Measurements from ENCODE around the gene IL1RL2. TPM values are rescaled to one million over a fixed set of nuclear protein-coding genes. Genes with fewer than 3 reads are reported as not detected.
A peak's percentile ranks its signal among the peaks of the same experiment; 100 is the strongest.

IL1RL2 gene
- total and polyA plus RNA-seq, 2 donors from 2014 or later, result 1.4 to 1.8 TPM

DNA sequence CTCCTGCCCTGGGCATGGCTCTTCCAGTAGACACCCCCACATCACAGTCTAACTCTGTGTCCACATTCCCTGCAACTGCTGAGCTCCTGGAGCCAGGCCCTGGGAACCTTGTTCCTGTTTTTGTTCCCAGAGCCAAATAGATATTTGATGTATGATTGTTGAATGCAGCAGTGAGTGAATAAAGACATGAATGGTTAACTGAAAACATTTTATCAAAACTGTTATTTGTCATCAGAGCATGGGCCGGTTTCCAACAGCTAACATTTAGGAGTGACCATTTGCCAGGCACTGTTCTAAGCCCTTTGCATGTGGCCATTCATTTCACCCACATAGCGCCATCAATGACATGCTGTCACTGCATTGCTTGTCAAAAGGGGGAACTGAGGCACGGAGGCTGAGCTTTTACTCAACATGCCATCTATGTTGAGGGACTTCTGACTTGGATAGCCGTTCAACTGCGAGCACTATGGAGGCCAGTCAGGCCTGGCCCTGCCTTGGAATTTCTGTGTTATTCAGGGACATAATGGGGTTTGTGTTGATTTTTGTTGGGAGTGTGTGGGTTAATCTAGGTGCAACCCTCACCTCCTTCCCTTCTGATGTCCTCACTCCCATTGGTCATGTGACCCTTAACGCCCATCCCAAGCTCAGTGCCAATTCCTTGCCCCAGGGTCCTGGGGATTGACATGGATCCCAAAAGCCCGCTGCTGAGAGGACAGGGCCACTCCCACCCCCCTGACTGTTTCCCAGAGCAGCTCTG is 31.7 kb upstream of the IL1RL2 start:
- no peaks in the 10 kb centered on the region for H3K9me3 ChIP-seq (ENCODE audit: control insufficient read depth in 2 of 3, insufficient read depth in 1 of 3, low read length in 3 of 3)
- peaks cover 0 to 14% (median 5%) of the 10 kb centered on the region in 3 donors for H3K36me3 ChIP-seq (ENCODE audit: control insufficient read depth in 2 of 3, insufficient read depth in 3 of 3, low read length in 3 of 3)
- H3K27ac ChIP-seq (ENCODE audit: low read depth in 2 of 2, low read length in 2 of 2), result peak overlapping the region; percentile 47 to 92
- H3K27me3 ChIP-seq (ENCODE audit: control insufficient read depth, insufficient read depth, low read length), result no peaks in the 10 kb centered on the region
- no peak overlapping the region for H3K4me3 ChIP-seq (ENCODE audit: low read length in 3 of 3)
- DNase-seq (peak in 1 of 5 donors; percentile 69), FAIRE-seq (no peak)
- TF ChIP-seq, protein P1, sequence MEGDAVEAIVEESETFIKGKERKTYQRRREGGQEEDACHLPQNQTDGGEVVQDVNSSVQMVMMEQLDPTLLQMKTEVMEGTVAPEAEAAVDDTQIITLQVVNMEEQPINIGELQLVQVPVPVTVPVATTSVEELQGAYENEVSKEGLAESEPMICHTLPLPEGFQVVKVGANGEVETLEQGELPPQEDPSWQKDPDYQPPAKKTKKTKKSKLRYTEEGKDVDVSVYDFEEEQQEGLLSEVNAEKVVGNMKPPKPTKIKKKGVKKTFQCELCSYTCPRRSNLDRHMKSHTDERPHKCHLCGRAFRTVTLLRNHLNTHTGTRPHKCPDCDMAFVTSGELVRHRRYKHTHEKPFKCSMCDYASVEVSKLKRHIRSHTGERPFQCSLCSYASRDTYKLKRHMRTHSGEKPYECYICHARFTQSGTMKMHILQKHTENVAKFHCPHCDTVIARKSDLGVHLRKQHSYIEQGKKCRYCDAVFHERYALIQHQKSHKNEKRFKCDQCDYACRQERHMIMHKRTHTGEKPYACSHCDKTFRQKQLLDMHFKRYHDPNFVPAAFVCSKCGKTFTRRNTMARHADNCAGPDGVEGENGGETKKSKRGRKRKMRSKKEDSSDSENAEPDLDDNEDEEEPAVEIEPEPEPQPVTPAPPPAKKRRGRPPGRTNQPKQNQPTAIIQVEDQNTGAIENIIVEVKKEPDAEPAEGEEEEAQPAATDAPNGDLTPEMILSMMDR (IDR thresholded peaks at IDR 0.05; ENCODE audit: borderline replicate concordance, extremely low read depth, insufficient read depth), result no peak
- peak overlapping the region in 1 of 3 donors; percentile 14 for H3K9ac ChIP-seq (ENCODE audit: low read length in 3 of 3)
- intact Hi-C loops (cut with DNase I), result loop anchor here (10.0 kb wide), 1 partner anchor 130 kb away; no protein-coding TSS in a partner anchor
- H3K4me1 ChIP-seq (ENCODE audit: control insufficient read depth in 2 of 3, insufficient read depth in 2 of 3, low read depth in 1 of 3, low read length in 3 of 3), result peaks cover 0 to 20% (median 19%) of the 10 kb centered on the region in 3 donors

GRCh38 chr2:102155703-102156515 is 30.9 kb upstream of the IL1RL2 start:
- TF ChIP-seq, protein P1 (IDR thresholded peaks at IDR 0.05; ENCODE audit: borderline replicate concordance, extremely low read depth, insufficient read depth), result no peak
- peaks cover 0 to 18% (median 15%) of the 10 kb centered on the region in 3 donors for H3K4me1 ChIP-seq (ENCODE audit: control insufficient read depth in 2 of 3, insufficient read depth in 2 of 3, low read depth in 1 of 3, low read length in 3 of 3)
- peak in 3 of 5 donors; percentile 14 to 79 (median 23) for DNase-seq
- no peaks in the 10 kb centered on the region for H3K27me3 ChIP-seq (ENCODE audit: control insufficient read depth, insufficient read depth, low read length)
- H3K9me3 ChIP-seq (ENCODE audit: control insufficient read depth in 2 of 3, insufficient read depth in 1 of 3, low read length in 3 of 3), result no peaks in the 10 kb centered on the region
- no peak for FAIRE-seq
- peak overlapping the region in 1 of 3 donors; percentile 14 for H3K9ac ChIP-seq (ENCODE audit: low read length in 3 of 3)
- peak overlapping the region; percentile 47 to 92 for H3K27ac ChIP-seq (ENCODE audit: low read depth in 2 of 2, low read length in 2 of 2)
- H3K4me3 ChIP-seq (ENCODE audit: low read length in 3 of 3), result no peak overlapping the region
- intact Hi-C loops (cut with DNase I), result loop anchor here (10.0 kb wide), 1 partner anchor 131 kb away; no protein-coding TSS in a partner anchor
- H3K36me3 ChIP-seq (ENCODE audit: control insufficient read depth in 2 of 3, insufficient read depth in 3 of 3, low read length in 3 of 3), result peaks cover 0 to 14% (median 5%) of the 10 kb centered on the region in 3 donors

DNA sequence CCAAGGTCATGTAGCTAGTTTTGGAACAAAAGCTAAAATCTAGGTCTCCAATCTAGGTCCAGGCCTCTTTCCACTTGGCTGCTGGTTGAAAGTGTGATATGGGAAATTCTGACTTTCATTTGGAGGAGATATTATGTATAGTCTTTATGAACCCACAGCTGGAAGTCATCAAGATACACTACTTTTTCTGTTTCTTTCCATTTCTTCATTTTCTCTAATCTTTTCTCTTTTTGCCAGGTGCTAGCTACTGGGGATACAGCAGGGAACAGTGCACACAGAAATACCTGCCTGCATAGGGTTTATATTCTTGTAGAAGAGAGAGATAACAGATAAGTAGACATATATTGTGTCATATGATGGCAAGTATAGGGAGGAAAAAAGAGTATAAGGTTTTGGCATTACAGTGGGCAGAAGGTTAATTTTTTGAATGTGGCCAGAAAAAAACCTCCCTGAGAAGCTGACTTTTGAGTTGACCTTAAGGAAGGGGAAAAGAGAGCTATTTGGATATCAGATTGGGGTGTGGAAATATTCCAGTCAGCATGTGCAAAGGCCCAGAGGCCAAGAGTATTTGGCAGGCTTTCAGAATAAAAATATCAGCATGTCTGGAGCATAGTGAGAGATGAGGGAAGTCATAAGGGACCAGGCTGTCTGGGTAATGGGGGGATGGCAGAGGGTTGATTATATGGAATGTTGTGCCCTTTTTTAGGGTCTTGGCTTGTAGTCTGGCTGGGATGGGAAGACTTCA is 28.6 kb upstream of the IL1RL2 start:
- no peak for FAIRE-seq
- TF ChIP-seq, protein P1 (IDR thresholded peaks at IDR 0.05; ENCODE audit: borderline replicate concordance, extremely low read depth, insufficient read depth), result no peak

More for the DNA sequence above, 28.6 kb upstream of the IL1RL2 start:
- Histone ChIP-seq H3K9me3 (ENCODE audit: control insufficient read depth in 2 of 3, insufficient read depth in 1 of 3, low read length in 3 of 3) (no peaks in the 10 kb centered on the region), H3K4me1 (ENCODE audit: control insufficient read depth in 2 of 3, insufficient read depth in 2 of 3, low read depth in 1 of 3, low read length in 3 of 3) (peaks cover 0 to 18% (median 15%) of the 10 kb centered on the region in 3 donors), H3K27ac (ENCODE audit: low read depth in 2 of 2, low read length in 2 of 2) (peak overlapping the region; percentile 9 to 39), H3K27me3 (ENCODE audit: control insufficient read depth, insufficient read depth, low read length) (no peaks in the 10 kb centered on the region), H3K4me3 (ENCODE audit: low read length in 3 of 3) (no peak overlapping the region), H3K36me3 (ENCODE audit: control insufficient read depth in 2 of 3, insufficient read depth in 3 of 3, low read length in 3 of 3) (peaks cover 0 to 14% (median 5%) of the 10 kb centered on the region in 3 donors), H3K9ac (ENCODE audit: low read length in 3 of 3) (no peak overlapping the region)
- intact Hi-C loops (cut with DNase I), result loop anchor here (10.0 kb wide), 1 partner anchor 133 kb away; no protein-coding TSS in a partner anchor
- no peak for DNase-seq

Data from kidney (tissue), 14 donors.